Astrocyte (in vitro differentiated cells and primary cell): ENCODE measurements around the gene MAN1C1.

Experiments used
- EZH2 ChIP-seq: IDR thresholded peaks from 2 replicates; pipeline ENCODE4 v1.6.1; 2012; ENCODE audit warnings: mild to moderate bottlenecking, low read length, inconsistent platforms; ENCODE audit not compliant: insufficient read depth
- TF ChIP-seq, protein P1 (sequence below): IDR thresholded peaks from 2 replicates; pipeline ENCODE4 v1.5.1; 2011; ENCODE audit warnings: low read depth, mild to moderate bottlenecking, inconsistent platforms, low read length, moderate library complexity; ENCODE audit not compliant: insufficient read depth

DNA sequence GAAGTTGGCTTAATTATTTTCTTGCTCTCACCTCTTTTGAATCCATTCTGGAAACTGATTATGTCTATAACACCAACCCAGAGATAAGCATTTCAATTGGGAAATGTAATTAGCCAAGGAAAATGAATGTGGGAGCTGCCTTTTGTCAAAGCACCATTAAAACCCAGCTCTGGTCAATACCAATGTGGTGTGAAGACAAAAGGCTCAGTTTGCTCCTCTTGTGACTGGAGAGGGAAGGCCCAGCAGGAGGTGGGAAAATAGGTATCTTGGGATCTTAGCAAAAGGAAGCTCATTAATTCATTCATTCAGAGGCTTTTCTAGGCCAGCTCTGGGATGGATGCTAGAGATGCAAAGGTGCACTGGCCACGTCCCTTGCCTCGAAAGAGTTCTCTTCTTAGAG lies 108.4 kb downstream of the MAN1C1 start:
- TF ChIP-seq, protein P1, sequence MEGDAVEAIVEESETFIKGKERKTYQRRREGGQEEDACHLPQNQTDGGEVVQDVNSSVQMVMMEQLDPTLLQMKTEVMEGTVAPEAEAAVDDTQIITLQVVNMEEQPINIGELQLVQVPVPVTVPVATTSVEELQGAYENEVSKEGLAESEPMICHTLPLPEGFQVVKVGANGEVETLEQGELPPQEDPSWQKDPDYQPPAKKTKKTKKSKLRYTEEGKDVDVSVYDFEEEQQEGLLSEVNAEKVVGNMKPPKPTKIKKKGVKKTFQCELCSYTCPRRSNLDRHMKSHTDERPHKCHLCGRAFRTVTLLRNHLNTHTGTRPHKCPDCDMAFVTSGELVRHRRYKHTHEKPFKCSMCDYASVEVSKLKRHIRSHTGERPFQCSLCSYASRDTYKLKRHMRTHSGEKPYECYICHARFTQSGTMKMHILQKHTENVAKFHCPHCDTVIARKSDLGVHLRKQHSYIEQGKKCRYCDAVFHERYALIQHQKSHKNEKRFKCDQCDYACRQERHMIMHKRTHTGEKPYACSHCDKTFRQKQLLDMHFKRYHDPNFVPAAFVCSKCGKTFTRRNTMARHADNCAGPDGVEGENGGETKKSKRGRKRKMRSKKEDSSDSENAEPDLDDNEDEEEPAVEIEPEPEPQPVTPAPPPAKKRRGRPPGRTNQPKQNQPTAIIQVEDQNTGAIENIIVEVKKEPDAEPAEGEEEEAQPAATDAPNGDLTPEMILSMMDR: no peak
- no peak for TF ChIP-seq EZH2
